ENCODE measurements around the gene GPI.
"Not testable (repeated sequence)": the region's sequence is repeated elsewhere in the genome, so short reads cannot be mapped to it uniquely, and the experiment has no call there.

The GPI gene

GRCh38 chr19:34325181-34325580 lies 39.8 kb upstream of the GPI start:
- H3K4me1 ChIP-seq (ENCODE audit: control insufficient read depth in 1 of 2, insufficient read depth in 1 of 2, low read depth in 1 of 2, low read length in 1 of 2) = no peaks in the 10 kb centered on the region
- TF ChIP-seq CTCF (IDR thresholded peaks at IDR 0.05) = no peak
- peaks cover 6% of the 10 kb centered on the region for H3K27me3 ChIP-seq
- H3K9me3 ChIP-seq = no peaks in the 10 kb centered on the region
- H3K4me3 ChIP-seq (ENCODE audit: low read depth in 1 of 2, low read length in 1 of 2) = no peak overlapping the region
- no peak overlapping the region for H3K27ac ChIP-seq
- H3K36me3 ChIP-seq = no peaks in the 10 kb centered on the region

GRCh38 chr19:34325981-34326787 lies 38.8 kb upstream of the GPI start:
- Histone ChIP-seq H3K4me3 (ENCODE audit: low read depth in 1 of 2, low read length in 1 of 2) (no peak overlapping the region), H3K27ac (no peak overlapping the region), H3K4me1 (ENCODE audit: control insufficient read depth in 1 of 2, insufficient read depth in 1 of 2, low read depth in 1 of 2, low read length in 1 of 2) (no peaks in the 10 kb centered on the region), H3K36me3 (no peaks in the 10 kb centered on the region), H3K27me3 (peaks cover 6% of the 10 kb centered on the region), H3K9me3 (no peaks in the 10 kb centered on the region)
- no peak for TF ChIP-seq CTCF (IDR thresholded peaks at IDR 0.05)

GRCh38 chr19:34327851-34328250 lies 37.1 kb upstream of the GPI start:
- Histone ChIP-seq H3K27ac (no peak overlapping the region), H3K36me3 (no peaks in the 10 kb centered on the region), H3K4me3 (ENCODE audit: low read depth in 1 of 2, low read length in 1 of 2) (no peak overlapping the region), H3K4me1 (ENCODE audit: control insufficient read depth in 1 of 2, insufficient read depth in 1 of 2, low read depth in 1 of 2, low read length in 1 of 2) (no peaks in the 10 kb centered on the region), H3K9me3 (no peaks in the 10 kb centered on the region), H3K27me3 (no peaks in the 10 kb centered on the region)
- no peak for TF ChIP-seq CTCF (IDR thresholded peaks at IDR 0.05)

GRCh38 chr19:34328982-34329381 lies 36.0 kb upstream of the GPI start:
- H3K27ac ChIP-seq = no peak overlapping the region
- no peak for TF ChIP-seq CTCF (IDR thresholded peaks at IDR 0.05)
- no peaks in the 10 kb centered on the region for H3K4me1 ChIP-seq (ENCODE audit: control insufficient read depth in 1 of 2, insufficient read depth in 1 of 2, low read depth in 1 of 2, low read length in 1 of 2)
- no peak overlapping the region for H3K4me3 ChIP-seq (ENCODE audit: low read depth in 1 of 2, low read length in 1 of 2)
- no peaks in the 10 kb centered on the region for H3K9me3 ChIP-seq
- H3K27me3 ChIP-seq = no peaks in the 10 kb centered on the region
- no peaks in the 10 kb centered on the region for H3K36me3 ChIP-seq

GRCh38 chr19:34330116-34330515 lies 34.9 kb upstream of the GPI start:
- Histone ChIP-seq H3K36me3 (no peaks in the 10 kb centered on the region), H3K9me3 (no peaks in the 10 kb centered on the region), H3K27ac (no peak overlapping the region), H3K27me3 (no peaks in the 10 kb centered on the region), H3K4me1 (ENCODE audit: control insufficient read depth in 1 of 2, insufficient read depth in 1 of 2, low read depth in 1 of 2, low read length in 1 of 2) (no peaks in the 10 kb centered on the region), H3K4me3 (ENCODE audit: low read depth in 1 of 2, low read length in 1 of 2) (no peak overlapping the region)
- TF ChIP-seq CTCF (IDR thresholded peaks at IDR 0.05) = no peak

GRCh38 chr19:34330596-34330995 lies 34.4 kb upstream of the GPI start:
- not testable (repeated sequence) for H3K4me1 ChIP-seq (ENCODE audit: control insufficient read depth in 1 of 2, insufficient read depth in 1 of 2, low read depth in 1 of 2, low read length in 1 of 2)

GRCh38 chr19:34331596-34331995 lies 33.4 kb upstream of the GPI start:
- not testable (repeated sequence) for H3K27ac ChIP-seq; H3K9me3 ChIP-seq; H3K4me3 ChIP-seq (ENCODE audit: low read depth in 1 of 2, low read length in 1 of 2); H3K4me1 ChIP-seq (ENCODE audit: control insufficient read depth in 1 of 2, insufficient read depth in 1 of 2, low read depth in 1 of 2, low read length in 1 of 2); H3K27me3 ChIP-seq; H3K36me3 ChIP-seq

More at GRCh38 chr19:34330596-34330995, 34.4 kb upstream of the GPI start:
- H3K36me3 ChIP-seq; H3K27ac ChIP-seq; H3K27me3 ChIP-seq; H3K4me3 ChIP-seq (ENCODE audit: low read depth in 1 of 2, low read length in 1 of 2); H3K9me3 ChIP-seq: not testable (repeated sequence)
